NCI-H1105 (cell line): Measurements from ENCODE around the gene ANKRD11.

Experiments
- DNase-seq: peaks from one replicate; lab custom pipeline; 2025; lab: John Stamatoyannopoulos, UW

ANKRD11 gene

DNA sequence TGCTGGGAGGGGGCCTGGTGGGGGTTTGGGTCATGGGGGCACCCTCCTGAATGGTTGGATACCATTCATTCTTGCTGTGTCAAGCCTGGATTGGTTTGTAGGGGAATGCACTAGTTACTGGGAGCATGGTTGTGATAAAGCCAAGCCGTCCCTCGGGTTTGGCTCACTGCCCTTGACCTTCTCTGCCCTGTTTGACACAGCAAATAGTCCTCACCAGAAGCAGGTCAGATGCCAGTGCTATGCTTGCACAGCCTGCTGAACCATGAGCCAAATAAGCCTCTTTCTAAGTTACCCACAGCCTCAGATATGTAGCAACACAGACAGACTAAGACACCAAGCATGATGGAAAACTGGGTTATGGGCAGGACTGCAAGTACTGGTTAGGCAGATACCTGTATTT, 258.3 kb downstream of the ANKRD11 start:
- no peak for DNase-seq

DNA sequence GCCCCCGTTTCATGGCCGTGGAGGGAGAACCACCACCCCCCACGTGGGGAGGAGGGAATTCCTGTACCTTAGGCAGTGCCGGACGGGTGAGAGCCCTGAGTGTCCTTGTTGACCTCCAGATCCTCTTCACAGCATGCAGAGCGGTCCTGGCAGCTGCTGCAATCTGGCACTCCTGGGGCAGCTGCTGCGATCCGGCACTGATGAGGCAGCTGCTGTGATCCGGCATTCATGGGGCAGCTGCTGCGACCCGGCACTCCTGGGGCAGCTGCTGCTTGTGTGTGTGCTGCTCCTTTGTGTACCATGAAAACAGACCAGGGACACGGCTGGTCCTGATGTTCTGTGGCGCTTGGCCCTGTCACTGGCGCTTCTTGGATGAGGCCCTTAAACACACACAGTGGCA, 260.1 kb downstream of the ANKRD11 start:
- no peak for DNase-seq

DNA sequence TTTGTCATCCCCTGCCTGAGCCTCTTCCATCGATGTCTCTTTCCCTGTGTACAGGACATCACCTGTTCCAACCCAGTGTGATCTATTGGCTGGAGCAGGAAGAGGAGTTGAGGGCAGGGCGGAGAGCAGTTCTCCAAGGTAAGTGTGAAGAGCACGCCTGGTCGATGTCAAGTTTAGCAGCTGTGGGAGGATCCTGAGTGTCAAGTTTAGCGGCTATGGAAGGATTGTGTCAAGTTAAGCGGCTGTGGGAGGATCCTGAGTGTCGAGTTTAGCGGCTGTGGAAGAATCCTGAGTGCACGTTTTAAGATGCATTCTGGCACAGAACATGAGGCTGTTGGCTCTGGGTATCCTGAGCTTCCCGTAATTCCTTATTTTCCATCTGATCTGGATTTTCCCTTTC, 265.7 kb downstream of the ANKRD11 start:
- DNase-seq = no peak

DNA sequence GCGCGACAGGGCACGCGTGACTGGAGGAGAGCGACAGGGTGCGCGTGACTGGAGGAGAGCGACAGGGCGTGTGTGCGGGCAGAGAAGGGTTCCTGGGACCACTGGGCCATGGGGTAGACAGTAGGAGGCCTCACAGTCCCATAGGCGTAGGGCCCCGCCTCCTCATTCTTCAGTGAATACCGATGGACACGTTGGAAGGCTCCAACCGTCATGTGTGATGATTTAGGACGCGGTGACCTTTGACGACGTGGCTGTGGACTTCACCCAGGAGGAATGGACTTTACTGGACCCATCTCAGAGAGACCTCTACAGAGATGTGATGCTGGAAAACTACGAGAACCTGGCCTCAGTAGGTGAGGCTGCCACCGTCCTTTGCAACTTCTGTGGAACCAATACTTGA, 267.4 kb downstream of the ANKRD11 start:
- no peak for DNase-seq

DNA sequence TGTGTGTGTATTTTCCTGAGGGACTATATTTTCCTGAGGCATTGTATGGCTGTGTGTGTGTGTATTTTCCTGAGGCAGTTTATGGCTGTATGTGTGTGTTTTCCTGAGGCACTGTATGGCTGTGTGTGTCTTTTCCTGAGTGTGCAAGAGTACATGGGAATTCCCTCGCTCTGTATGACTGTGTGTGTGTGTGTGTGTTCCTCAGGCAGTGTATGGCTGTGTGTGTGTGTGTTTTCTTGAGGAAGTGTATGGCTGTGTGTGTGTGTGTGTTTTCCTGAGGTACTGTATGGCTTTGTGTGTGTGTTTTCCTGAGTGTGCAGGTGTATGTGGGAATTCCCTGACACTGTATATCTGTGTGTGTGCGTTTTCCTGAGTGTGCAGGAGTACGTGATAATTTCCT, 268.8 kb downstream of the ANKRD11 start:
- no peak for DNase-seq

DNA sequence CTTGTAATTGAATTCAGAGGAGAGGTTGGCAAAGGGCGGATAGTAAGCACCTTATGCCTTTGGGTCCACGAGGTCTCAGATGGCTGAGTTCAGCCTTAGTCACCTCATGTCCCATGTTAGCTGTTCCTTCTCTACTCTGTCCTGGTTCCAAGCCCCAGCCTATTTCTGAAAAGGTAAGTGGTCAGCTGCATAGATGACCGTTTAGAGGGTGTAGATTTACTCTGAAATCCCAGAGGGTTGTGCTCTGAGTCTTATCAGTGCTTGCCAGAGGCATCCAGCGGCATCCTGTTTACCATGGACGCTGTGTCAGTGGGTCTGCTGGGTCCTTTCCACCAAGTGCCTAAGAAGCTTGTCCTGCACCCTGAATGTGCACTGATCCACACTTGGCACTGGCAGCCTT, 271.0 kb downstream of the ANKRD11 start:
- no peak for DNase-seq
